GM12864 (cell line): ENCODE measurements around the gene HDX.

Experiments
- DNase-seq: peaks from one replicate; pipeline ENCODE4 v3.0.0-alpha.2; 2011; ENCODE audit warnings: low read depth
- H3K4me3 ChIP-seq: 2 replicates; pipeline ENCODE4 v1.5.1; 2011; ENCODE audit warnings: mild to moderate bottlenecking, low read depth, low read length, control low read depth
- CTCF ChIP-seq: IDR thresholded peaks from 2 replicates; pipeline ENCODE4 v1.5.1; 2011; ENCODE audit warnings: low read depth, mild to moderate bottlenecking, moderate library complexity, low read length, control low read depth, inconsistent platforms; ENCODE audit errors: missing control alignments

Gene HDX

GRCh38 chrX:84363663-84364062 lies 138.6 kb downstream of the HDX start:
- no peak for TF ChIP-seq CTCF
- DNase-seq, result no peak
- H3K4me3 ChIP-seq, result no peak overlapping the region

GRCh38 chrX:84363051-84363450 lies 139.2 kb downstream of the HDX start:
- H3K4me3 ChIP-seq, result no peak overlapping the region
- TF ChIP-seq CTCF, result no peak
- no peak for DNase-seq

DNA sequence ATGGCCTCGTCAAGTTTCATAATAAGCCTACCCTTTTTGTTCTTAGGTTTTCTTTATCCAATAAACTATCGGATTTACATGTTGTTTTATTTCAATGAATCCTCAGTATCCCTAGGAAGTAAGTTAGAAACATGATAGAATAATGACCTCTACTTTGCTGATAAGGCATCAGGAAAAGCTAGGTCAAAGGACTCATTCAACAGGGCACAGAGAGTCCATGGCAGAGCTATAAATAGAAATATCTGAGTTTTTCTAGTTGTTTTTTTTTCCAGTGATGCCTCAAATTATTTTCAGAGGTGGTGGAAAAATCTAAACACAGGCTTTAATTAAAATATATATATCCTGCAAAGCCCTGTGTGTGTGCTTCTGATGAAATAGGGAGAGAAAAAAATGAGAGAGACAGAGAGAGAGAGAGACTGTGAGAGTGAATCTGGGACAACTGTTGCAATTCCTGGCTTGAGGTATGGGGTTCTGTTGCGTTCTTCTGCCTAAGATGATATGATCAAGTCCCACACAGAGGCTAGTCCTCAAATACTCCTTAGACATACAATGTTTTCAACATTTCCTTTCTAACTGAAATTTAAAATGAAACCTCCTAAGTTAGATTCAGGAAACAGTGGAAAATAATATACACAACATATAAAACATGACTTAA lies 139.9 kb downstream of the HDX start:
- TF ChIP-seq CTCF, result no peak
- no peak for DNase-seq
- H3K4me3 ChIP-seq, result no peak overlapping the region

DNA sequence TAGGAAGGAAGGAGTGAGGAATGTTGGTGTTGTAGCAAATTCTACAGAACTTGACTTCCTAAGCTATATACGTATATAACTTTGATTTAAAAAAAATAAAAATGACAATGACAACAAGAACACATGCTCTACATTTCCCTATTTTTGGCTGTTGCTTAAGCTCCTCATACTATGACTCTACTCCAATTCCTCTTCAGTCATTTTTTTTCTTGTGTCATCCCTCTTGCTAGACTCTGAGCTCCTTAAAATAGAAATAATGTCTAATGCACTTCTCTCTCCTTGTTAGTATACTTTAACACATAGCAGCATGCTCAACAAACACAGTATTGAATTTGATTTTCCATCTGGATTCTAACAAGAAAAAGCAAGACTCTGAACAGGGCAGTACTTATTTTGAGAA lies 144.0 kb downstream of the HDX start:
- no peak overlapping the region for H3K4me3 ChIP-seq
- no peak for DNase-seq
- TF ChIP-seq CTCF, result no peak

GRCh38 chrX:84357296-84357695 lies 145.0 kb downstream of the HDX start:
- no peak overlapping the region for H3K4me3 ChIP-seq
- no peak for TF ChIP-seq CTCF

DNA sequence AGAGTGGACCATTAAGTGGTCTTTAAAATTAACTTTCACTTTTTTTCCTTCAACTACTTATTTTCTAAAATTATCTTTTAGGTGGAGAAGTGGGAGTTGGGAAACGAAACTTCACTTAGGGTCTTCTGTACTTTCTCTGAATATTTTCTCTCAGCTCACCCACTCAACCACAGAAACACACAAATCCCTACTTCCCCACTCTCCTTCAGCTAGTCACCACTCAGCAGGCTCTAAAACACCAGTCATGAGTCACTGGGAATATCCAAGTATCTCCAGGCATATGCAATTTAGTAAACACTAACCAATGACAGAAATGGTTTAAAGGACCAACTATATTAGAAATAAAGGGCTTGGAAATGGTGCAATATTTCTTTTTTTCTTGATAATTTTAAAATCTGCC lies 161.3 kb downstream of the HDX start:
- no peak for TF ChIP-seq CTCF
- DNase-seq, result no peak
- no peak overlapping the region for H3K4me3 ChIP-seq

More at GRCh38 chrX:84357296-84357695, 145.0 kb downstream of the HDX start:
- DNase-seq, result no peak
